Inflammatory macrophage (primary cell): ENCODE results near the gene CDHR3.
A peak's percentile ranks its signal among the peaks of the same experiment; 100 is the strongest.
"Not testable (repeated sequence)": the region's sequence is repeated elsewhere in the genome, so short reads cannot be mapped to it uniquely, and the experiment has no call there.

ENCODE experiments used
- DNase-seq, 2 donors: peaks; one replicate each; pipeline ENCODE4 v3.0.0-alpha.2; 2020 to 2022
- total RNA-seq, 18 experiments: gene quantifications; one replicate each; lab custom pipeline; 2026; ENCODE audit warnings: mixed read lengths in 6 of 18, inconsistent platforms in 2 of 18; lab: John Stamatoyannopoulos, UW

Gene CDHR3, protein sequence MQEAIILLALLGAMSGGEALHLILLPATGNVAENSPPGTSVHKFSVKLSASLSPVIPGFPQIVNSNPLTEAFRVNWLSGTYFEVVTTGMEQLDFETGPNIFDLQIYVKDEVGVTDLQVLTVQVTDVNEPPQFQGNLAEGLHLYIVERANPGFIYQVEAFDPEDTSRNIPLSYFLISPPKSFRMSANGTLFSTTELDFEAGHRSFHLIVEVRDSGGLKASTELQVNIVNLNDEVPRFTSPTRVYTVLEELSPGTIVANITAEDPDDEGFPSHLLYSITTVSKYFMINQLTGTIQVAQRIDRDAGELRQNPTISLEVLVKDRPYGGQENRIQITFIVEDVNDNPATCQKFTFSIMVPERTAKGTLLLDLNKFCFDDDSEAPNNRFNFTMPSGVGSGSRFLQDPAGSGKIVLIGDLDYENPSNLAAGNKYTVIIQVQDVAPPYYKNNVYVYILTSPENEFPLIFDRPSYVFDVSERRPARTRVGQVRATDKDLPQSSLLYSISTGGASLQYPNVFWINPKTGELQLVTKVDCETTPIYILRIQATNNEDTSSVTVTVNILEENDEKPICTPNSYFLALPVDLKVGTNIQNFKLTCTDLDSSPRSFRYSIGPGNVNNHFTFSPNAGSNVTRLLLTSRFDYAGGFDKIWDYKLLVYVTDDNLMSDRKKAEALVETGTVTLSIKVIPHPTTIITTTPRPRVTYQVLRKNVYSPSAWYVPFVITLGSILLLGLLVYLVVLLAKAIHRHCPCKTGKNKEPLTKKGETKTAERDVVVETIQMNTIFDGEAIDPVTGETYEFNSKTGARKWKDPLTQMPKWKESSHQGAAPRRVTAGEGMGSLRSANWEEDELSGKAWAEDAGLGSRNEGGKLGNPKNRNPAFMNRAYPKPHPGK
- total RNA-seq, result 0 to 1.2 (median 0.15) reads per million in 18 experiments

DNA sequence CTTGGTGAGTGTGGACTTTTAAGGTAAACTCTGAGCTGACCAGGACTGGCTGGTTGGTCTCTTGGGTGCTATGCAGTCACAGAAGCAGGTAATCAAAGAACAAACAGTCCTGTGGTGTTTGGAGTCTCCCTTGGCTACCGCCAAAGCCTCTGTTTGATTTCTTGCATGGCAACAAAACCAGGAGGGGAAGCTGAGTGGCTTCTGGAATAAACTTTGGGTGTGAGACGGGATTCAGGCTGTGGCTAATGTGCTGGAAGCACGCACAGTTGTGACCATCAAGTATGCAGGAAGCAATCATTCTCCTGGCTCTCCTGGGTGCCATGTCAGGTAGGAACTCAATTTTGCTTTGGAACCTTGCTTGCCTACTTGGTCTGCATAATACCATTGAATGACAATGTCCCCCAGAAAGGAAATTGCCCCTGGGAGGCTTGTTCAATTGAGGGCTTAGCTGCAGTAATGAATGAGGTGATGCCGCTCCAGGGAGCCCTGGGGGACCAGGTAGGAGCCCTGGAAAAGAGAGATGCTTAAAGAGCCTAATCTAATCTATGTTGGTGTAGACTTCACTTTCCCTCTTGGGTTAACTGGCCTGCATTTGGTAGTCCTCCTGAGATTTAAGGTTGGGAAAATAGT is at the start of gene CDHR3:
TSS of gene CDHR3 (plus strand) at position 227 of the 630 bp plus-strand sequence. CDS start at position 282, 55 bp downstream.
- DNase-seq, result no peak

DNA sequence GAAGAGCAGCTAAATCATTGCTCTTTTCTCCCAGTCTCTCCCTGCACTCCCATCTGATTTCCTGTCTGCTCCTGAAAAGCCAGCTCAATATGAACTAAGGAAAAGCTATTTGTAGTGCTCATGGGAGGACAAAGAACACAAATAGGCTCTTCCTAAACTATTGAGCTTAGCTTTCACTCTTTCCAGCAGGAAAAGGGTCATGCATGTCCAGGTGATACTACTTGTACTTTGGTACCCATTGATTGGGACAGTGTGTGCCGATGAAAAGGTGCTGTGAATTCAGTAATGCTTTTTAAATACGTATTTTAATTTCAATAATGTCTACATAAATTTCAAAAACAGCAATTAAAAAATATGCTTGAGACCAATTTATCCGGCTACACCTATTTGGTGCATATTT is 49.1 kb upstream of the CDHR3 start:
- no peak for DNase-seq

DNA sequence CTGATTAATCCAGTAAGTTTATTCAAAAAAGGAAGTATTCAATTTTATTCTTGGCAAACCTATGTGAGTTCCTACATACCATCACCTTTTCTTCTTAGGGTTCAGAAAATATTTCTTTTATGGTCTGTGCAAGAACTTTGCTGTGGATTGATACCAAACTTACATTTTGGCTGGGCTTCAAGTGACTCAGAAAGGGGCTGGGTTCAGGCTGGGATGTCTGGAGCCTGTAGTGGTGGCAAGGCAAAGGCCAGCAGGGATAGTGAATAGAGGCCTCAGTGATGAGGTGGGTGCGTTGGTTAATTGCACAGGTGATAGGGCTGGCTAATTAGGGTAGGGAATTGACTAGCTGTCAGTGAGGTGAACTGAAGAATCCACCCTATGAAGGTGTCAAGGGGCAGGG is 46.5 kb upstream of the CDHR3 start:
- DNase-seq, result no peak

DNA sequence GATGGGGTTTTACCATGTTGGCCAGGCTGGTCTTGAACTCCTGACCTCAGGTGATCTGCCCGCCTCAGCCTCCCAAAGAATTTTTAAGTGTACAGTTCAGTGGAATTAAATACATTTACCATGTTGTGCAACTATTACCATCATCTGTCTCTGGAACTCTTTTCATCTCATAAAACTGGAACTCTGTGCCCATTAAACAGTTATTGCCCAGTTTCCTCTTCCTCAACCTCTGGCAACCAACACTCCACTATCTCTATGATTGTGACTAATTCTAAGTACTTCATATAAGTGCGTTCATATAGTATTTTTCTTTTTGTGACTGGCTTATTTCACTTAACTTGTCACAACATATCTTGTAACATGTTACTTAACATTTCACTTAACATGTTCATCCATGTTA is 45.4 kb upstream of the CDHR3 start:
- no peak for DNase-seq

DNA sequence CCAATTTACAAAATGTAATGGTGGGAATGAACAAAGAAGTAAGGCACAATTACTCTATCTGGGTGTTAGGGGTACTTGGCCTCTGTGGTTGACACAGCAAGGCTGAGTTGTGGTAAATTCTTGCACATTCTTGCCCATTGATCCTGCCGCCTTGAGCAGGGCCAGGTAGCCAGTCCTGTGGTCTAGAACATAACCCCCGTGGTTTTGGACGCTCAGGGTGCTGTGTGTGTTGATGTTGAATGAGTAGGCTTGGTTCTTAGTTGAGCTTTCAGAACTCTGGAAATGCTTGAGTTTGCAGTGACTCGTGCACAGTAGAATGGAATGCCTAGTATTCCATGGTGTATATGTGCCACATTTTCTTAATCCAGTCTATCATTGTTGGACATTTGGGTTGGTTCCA is 42.3 kb upstream of the CDHR3 start:
- no peak for DNase-seq

DNA sequence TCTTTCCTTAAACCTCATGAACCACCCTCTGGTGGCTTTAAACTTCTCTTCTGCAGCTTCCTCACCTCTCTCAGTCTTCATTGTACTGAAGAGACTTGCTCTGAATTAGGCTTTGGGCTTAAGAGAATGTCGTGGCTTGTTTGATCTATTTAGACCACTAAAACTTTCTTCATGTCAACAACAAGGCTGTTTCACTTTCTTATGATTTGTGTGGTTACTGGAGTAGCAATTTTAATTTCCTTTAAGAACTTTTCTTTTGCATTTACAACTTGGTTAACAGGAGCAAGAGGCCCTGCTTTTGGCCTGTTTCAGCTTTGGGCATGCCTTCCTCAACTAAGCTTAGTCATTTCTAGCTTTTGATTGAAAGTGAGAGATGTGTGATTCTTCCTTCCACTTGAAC is 38.1 kb upstream of the CDHR3 start:
- no peak for DNase-seq

DNA sequence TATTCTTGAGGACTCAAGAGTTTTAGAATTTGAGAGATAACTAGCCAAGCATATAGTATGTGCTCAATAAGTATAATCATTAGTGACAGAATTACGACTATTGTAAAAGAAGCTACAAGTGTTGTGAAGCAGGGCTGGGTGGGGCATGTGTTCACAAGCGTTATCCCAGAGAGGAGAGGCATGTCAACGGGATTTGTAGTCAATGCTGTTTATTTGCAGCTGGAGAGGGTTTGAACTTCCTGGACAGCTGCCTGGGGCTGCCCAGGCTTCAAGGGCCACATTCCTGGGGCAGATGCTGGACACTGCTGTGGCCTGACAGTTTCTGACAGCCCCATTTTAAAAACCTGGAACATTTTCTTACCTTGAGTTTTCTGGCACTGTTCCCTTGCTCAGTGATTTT is 36.9 kb upstream of the CDHR3 start:
- DNase-seq, result no peak

DNA sequence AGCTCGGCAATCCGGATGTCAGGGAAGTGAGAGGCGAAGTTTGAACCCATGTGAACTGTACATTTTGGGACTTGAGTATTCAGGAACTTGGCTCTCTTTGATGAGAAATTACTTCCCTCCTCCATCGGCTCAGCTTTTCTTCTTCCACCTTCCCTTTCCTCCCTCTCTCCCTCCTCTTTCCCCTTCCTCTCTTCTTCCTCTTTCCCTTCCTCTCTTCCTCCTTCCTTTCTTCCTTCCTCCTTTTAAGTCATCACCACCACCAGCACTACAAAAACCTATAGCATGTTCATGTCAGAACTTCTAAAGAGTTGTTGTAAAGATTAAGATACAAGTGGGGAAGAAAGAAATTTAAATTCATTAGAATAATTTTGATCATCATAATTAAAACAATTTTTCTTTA is 31.9 kb upstream of the CDHR3 start:
- no peak for DNase-seq

DNA sequence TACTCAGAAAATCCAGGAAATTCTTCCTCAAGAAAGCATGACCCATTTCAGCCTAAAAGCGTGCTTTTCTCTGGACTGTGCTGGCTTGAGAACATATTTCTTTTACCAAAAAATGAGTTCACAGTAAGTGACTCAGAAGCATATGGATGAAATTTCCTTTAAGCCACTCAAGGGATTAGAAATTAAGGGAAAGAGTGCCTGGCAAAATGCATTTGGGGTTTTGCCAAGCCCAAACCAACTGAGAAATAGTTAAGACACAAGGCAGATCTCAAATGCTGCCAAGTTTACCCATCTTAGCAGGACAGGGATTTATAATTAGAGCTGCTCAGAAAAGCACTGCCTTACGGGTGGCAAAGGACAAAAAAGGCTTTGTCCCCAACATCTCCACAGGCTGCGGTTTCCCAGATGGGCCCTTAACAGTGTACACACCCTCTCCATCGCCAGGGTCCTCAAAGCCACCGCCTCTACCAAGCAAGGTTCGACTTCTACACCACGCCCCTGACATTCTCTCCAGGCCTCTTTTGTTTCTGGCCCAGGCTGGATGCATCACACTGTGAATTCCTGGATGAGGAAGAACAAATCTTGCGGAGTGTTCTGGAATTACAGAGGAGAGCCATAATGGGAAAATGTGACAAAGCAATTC is 30.1 kb upstream of the CDHR3 start:
- peak in 1 of 2 donors; percentile 6 for DNase-seq

DNA sequence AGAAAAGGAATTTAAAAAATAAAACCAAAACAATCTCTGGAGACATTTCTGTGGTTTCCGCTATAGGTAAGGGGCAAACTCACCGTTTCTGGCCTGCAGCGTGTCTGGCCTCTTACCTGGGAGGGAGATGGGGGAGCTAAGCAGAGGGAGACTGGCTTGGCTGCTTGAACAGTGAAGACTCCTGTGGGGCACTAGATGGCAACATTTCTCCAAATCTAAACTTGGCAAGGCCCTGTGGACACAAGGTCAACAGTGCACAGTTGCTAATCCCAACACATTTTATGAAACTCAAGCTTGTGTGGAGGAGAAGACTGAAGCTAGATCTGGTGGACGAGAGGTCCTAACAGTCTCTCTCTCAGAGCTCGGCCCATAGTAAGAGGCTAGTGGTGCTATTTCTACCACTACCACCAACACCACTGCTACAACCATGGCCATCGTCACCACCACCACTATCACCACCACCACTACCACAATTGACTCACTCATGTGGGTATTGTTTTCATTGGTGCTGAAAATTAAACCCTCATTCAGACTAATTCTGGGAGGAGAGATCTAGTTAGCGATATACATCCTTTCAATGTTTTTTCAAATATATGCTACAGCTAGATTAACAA is 28.4 kb upstream of the CDHR3 start:
- peak in 1 of 2 donors; percentile 20 for DNase-seq

DNA sequence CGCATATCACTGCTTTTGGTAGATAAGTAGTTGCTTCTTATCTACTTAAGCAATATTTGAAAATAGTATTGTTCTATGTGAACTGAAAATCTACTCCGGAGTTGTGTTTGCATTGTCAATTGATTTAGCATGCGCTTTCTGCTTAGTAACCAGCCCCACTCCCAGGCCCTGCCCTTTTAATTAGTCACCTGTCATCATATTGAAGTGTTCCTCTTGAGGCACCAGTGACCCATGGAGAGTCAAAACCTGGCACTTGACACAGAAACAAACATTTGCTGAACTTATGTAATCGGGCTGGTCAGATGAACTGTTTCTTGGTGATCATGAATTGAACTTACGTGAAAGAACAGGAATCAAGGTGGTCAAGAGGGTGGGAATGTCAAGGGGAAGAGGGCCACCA is 27.8 kb upstream of the CDHR3 start:
- DNase-seq, result no peak

DNA sequence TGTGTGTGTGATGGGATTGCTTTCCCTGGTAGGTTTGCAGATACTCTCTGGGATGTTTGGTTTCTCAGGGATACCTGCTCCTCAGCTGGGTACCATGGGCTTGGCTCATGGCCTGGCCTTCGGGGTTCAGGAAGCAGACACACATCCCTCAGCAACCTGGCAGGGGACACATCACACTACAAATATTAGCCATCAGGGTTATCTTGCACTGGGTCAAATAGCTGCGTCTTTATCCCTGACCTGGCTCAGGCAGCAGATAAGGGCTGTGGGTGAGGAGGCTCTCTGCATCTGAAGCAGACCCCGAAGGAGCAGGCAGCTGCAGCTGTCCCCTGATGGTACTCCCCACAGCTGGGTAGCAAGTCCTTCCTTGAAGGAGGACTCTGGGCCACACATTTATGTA is 25.7 kb upstream of the CDHR3 start:
- no peak for DNase-seq

DNA sequence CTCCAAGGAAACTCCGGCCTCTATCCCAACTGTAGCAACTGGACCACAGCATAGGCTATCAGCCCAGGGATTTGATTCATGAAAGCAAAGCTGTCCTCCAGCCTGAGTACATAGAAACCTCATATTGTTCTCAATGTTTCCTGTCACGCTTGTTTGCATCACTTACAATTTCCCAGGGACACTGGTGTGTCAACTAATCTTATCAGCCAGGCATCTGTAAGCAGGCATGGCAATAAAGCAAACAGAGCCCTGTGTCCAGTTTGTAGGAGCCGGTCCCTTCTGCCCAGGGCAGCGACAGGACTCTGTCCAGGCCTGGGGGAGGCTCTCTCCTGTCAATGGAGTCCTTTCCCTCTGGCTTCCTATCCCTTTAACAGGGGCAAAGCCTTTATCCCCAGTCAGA is 23.0 kb upstream of the CDHR3 start:
- DNase-seq, result no peak

DNA sequence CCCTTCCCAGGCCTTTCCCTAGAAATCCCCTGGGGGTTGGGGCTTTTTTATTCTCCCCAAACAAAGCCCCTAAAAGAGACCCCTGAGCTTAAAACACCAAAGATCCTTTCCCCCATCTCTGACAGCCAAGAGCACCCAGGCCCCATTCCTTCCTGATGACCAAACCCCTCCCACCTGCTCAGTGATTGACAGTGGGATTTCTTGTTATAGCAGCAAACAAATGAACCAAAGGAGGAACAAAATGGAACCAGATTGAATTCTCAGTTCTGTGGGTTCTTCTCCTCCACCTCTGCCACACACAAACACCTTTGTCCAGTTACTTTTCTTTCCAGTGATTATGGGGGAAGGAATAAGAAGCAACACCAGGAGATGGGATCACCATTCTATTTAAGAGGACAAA is 21.5 kb upstream of the CDHR3 start:
- DNase-seq, result no peak

DNA sequence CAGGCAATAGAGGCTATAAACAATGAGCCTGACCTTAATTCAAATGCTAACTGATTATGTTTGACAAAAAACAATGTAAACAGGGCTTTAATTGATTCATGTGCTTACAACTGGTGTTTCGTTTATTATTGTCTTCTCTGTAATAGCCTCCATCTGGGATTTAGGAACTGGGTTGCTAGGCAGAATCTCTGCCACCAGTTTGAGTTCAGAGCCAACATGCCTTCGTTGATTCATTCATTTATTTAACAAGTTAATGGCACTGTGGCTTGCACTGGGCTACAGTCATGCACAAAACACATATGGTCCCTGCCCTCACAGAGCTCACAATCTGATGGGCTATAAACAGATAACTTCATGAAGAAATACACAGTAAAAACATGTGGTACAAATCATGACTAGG is 19.6 kb upstream of the CDHR3 start:
- DNase-seq, result no peak

DNA sequence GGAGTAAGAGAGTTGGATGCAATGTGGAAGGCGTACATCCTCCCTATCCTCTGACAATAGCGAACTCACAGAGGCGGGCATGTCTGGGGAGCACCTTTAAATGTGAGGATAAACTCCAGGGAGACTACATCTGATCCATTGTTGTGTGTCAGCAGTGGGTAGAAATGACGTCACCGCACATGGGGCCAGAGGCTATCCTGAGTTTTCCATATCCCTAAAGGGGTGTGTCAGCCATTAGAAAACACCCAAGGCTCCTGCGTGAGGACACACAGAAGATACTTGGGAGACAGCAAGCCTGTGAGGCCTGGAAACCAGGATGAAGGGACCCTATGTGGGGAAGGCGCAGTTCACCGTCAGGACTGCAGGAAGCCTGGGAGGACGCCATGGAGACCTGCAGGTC is 17.2 kb upstream of the CDHR3 start:
- DNase-seq, result no peak

DNA sequence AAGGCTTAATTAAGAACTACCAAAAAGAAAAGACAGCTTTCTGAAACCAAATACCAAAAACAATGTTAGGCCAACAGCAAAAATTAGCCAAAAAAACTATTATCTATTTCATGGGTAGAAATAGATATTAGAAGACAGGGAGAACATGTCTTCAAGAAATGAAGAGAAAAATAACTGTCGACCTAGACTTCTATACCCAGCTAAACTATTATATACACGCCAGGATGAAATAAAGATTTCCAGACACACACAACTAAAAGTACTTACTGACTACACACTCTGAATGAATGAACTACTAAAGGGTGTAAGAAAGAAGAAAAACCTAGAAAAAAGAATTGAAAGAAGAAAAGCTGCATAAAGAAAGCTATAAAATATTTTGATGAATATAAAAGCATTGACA is 11.5 kb upstream of the CDHR3 start:
- DNase-seq, result no peak

DNA sequence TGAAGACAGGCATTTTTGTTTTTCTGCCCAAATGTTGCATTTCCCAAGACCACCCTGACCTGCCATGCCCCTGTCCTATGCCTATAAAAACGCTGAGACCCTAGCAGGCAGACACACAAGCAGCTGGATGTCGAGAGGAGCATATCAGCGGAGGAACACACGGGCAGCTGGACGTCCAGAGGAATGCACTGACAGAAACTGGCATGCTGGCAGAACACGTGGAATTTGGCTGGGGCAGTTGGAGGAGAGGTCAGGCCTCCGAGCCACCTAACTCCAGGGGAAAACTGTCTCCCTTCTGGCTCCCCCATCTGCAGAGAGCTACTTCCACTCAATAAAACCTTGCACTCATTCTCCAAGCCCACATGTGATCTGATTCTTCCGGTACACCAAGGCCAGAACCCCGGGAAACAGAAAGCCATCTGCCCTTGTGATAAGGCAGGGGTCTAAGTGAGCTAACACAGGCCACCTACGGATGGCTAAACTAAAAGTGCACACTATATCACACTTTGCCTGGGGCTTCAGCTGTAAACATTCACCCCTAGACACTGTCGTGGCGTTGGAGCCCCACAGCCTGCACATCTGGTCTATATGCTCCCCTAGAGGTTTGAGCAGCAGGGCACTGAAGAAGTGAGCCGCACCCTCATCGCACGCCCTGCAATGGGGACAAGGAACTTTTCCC is 10.0 kb upstream of the CDHR3 start:
- no peak for DNase-seq

DNA sequence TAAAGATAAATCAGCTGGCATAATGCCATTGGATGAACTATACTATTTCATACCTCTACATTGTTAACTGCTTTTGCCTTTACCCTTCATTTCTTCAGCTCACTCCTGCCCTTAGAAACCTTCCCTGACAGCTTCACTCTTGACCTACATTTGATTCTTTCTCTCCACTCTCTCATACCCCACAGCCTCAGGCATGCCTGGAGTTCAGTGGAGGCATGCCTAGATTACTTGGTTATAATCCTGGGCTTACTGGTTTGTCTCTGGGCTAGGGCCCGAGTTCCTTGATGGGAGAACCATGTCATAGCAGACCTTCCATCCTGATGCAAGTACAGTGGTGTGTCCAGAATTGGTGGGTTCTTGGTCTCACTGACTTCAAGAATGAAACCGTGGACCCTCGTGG is 8.4 kb upstream of the CDHR3 start:
- no peak for DNase-seq

DNA sequence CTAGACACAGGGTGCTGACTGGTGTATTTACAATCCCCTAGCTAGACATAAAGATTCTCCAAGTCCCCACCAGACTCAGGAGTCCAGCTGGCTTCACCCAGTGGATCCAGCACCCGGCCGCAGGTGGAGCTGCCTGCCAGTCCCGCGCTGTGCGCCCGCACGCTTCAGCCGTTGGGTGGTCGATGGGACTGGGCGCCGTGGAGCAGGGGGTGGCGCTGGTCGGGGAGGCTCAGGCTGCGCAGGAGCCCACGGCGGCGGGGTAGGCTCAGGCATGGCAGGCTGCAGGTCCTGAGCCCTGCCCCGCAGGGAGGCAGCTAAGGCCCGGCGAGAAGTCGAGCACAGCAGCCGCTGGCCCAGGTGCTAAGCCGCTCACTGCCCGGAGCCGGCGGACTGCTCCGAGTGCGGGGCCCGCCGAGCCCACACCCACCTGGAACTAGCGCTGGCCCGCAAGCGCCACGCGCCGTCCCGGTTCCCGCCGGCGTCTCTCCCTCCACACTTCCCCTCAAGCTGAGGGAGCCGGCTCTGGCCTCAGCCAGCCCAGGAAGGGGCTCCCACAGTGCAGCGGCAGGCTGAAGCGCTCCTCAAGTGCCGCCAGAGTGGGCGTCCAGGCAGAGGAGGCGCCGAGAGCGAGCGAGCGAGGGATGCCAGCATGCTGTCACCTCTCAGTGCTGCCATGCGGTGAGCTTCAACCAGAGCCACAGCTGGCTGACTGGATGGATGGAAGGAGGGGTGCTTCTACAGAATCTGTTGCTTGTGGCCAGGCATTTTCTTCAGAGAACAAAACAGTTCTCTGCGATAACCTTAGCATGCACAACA is 7.2 kb upstream of the CDHR3 start:
- not testable (repeated sequence) for DNase-seq

DNA sequence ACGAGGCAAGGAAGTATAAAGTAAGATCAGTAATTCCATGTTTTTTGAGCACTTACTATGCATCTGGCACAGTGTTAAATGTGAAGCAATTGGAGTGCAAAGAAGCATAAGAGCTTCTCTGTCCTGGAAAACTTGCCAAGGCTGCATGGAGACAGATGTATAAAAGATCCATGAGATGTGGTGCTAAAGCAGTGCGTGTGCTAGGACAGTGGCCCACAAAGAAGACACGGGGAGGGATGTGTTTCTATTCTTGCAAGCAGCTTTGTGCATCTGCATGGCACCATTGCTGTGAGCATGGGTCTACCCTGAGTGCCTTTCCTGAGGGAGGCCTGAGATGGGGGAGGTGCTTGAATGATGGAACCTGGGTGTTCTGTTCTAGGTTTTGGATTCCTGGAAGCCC is 5.1 kb upstream of the CDHR3 start:
- no peak for DNase-seq
